GM12872 (cell line): ENCODE measurements around the gene BST1.

Experiments
- CTCF ChIP-seq: IDR thresholded peaks from 3 replicates; pipeline ENCODE4 v1.5.1; 2011; ENCODE audit warnings: low read depth, mild to moderate bottlenecking, low read length, moderate library complexity; ENCODE audit not compliant: insufficient read depth

Gene BST1

GRCh38 chr4:15672101-15672500 is 30.8 kb upstream of the BST1 start:
- TF ChIP-seq CTCF: no peak

GRCh38 chr4:15673337-15673736 is 29.5 kb upstream of the BST1 start:
- no peak for TF ChIP-seq CTCF

DNA sequence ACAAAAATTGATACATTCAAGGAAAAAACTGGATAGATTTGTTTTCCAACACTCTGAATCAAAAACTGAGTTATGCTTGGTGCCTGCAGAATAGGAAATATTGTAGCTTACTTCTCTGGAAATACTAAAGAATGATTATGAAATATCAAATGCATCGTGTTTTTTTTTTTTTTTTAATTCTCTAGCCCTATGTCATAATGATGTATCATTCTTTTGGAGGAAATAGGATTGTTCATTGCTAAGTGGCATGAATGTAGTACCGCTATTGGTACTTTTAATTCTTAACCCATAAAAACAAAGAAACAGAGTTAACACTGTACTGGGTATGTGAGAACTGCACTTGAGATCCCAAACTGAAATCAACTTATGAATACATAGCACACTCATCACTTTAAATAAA is 28.8 kb upstream of the BST1 start:
- TF ChIP-seq CTCF: no peak

- no peak for TF ChIP-seq CTCF
Measured at GRCh38 chr4:15674926-15675325, 27.9 kb upstream of the BST1 start.

DNA sequence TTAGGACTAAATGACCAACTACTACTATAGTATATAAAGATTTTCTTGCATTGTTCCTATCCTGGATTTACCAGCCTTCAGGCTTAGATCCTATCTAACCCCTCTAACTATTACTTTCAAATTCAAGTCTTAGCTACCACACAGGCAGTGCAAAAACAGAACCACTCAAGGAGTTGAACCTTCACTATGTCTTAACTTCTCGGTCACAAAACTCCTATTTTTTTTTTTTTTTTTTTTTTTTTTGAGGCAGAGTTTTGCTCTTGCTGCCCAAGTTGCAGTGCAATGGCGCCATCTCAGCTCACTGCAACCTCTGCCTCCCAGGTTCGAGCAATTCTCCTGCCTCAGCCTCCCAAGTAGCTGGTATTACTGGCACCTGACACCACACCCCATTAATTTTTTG is 27.5 kb upstream of the BST1 start:
- TF ChIP-seq CTCF: no peak; the same call in 2 of the 3 replicates

GRCh38 chr4:15676039-15676438 is 26.8 kb upstream of the BST1 start:
- no peak for TF ChIP-seq CTCF

DNA sequence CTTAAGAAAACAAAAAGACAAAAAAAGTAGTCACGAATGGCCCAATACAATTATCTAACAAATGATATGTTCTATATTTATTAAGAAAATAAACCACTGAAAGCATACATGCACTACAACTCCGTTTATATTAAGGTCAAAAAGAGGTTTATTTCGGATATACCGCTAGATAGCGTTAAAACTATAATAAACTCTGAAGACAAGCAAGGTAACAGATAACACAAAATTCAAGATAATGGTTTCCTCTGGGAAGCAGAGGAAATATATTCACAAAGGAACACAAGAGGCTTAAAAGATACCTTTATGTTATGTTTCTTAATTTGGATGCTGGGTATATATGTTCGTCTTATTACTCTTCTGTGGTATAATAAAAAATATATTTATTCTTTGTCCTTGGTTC is 26.0 kb upstream of the BST1 start:
- TF ChIP-seq CTCF: no peak

GRCh38 chr4:15677507-15677988 is 25.3 kb upstream of the BST1 start:
- no peak for TF ChIP-seq CTCF
